Activated T-helper 9 cell treated with anti-CD3 and anti-CD28 coated beads, Interleukin-2, amount 50 U/mL, for 16 hours (primary cell): ENCODE results near the gene FZD1.
"Not testable (repeated sequence)": the region's sequence is repeated elsewhere in the genome, so short reads cannot be mapped to it uniquely, and the experiment has no call there.

Experiments used
- DNase-seq: peaks from one replicate; pipeline ENCODE4 v3.0.0-alpha.2; 2020; ENCODE audit warnings: low read depth

FZD1 gene

GRCh38 chr7:91297939-91298338 is 33.7 kb downstream of the FZD1 start:
- no peak for DNase-seq

- no peak for DNase-seq
These were observed 35.9 kb downstream of the FZD1 start for GRCh38 chr7:91299952-91300775.

- DNase-seq, result no peak
These were observed 38.6 kb downstream of the FZD1 start for GRCh38 chr7:91302794-91303193.

- DNase-seq, result no peak
These were observed 42.0 kb downstream of the FZD1 start for GRCh38 chr7:91306266-91306665.

- DNase-seq, result no peak
These were observed 43.2 kb downstream of the FZD1 start for GRCh38 chr7:91307467-91307866.

- not testable (repeated sequence) for DNase-seq
These were observed 44.0 kb downstream of the FZD1 start for GRCh38 chr7:91308191-91308590.

- no peak for DNase-seq
These were observed 46.7 kb downstream of the FZD1 start for GRCh38 chr7:91310830-91311460.

- DNase-seq, result no peak
These were observed 47.6 kb downstream of the FZD1 start for GRCh38 chr7:91311839-91312238.

- DNase-seq, result no peak
These were observed 48.9 kb downstream of the FZD1 start for GRCh38 chr7:91313113-91313512.

- no peak for DNase-seq
These were observed 50.5 kb downstream of the FZD1 start for GRCh38 chr7:91314591-91315323.

- no peak for DNase-seq
These were observed 52.2 kb downstream of the FZD1 start for GRCh38 chr7:91316426-91316825.

- DNase-seq, result no peak
These were observed 55.1 kb downstream of the FZD1 start for GRCh38 chr7:91319351-91319750.

- no peak for DNase-seq
These were observed 56.3 kb downstream of the FZD1 start for GRCh38 chr7:91320366-91321078.
